ENCODE measurements around the gene MDGA2. TPM values are rescaled to one million over a fixed set of nuclear protein-coding genes. Genes with fewer than 3 reads are reported as not detected.

The MDGA2 gene
- total RNA-seq, 1 donor, result not detected

GRCh38 chr14:47008732-47009131 lies 666.7 kb downstream of the MDGA2 start:
- H3K4me3 ChIP-seq (ENCODE audit: low read depth, low read length), result no peak overlapping the region
- DNase-seq (ENCODE audit: low read depth), result no peak
- TF ChIP-seq, protein P1, sequence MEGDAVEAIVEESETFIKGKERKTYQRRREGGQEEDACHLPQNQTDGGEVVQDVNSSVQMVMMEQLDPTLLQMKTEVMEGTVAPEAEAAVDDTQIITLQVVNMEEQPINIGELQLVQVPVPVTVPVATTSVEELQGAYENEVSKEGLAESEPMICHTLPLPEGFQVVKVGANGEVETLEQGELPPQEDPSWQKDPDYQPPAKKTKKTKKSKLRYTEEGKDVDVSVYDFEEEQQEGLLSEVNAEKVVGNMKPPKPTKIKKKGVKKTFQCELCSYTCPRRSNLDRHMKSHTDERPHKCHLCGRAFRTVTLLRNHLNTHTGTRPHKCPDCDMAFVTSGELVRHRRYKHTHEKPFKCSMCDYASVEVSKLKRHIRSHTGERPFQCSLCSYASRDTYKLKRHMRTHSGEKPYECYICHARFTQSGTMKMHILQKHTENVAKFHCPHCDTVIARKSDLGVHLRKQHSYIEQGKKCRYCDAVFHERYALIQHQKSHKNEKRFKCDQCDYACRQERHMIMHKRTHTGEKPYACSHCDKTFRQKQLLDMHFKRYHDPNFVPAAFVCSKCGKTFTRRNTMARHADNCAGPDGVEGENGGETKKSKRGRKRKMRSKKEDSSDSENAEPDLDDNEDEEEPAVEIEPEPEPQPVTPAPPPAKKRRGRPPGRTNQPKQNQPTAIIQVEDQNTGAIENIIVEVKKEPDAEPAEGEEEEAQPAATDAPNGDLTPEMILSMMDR (IDR thresholded peaks at IDR 0.05; ENCODE audit: insufficient read depth, low read depth, low read length), result no peak

DNA sequence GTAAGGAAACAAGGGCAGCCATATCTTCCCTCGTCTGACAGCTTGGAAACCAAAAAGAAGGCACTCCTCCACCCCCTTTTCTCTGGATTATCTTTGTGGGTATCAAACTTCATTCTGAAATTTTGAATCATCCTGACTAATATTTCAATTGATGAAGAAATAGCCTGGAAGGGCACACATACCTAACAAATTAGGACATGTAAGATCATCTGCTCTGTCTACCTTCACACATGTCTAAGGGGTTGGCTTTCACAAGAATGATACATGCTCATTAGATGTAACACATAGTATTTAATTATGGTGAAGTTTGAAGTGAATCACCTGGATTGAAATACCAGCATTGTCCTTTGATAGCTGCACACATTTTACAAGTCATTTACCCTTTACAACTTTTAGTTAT lies 675.7 kb downstream of the MDGA2 start:
- DNase-seq (ENCODE audit: low read depth), result no peak
- no peak overlapping the region for H3K4me3 ChIP-seq (ENCODE audit: low read depth, low read length)
- TF ChIP-seq, protein P1 (IDR thresholded peaks at IDR 0.05; ENCODE audit: insufficient read depth, low read depth, low read length), result no peak

GRCh38 chr14:46989566-46989965 lies 685.8 kb downstream of the MDGA2 start:
- H3K4me3 ChIP-seq (ENCODE audit: low read depth, low read length), result no peak overlapping the region
- TF ChIP-seq, protein P1 (IDR thresholded peaks at IDR 0.05; ENCODE audit: insufficient read depth, low read depth, low read length), result no peak
- no peak for DNase-seq (ENCODE audit: low read depth)

- H3K4me3 ChIP-seq (ENCODE audit: low read depth, low read length), result no peak overlapping the region
- DNase-seq (ENCODE audit: low read depth), result no peak
- TF ChIP-seq, protein P1 (IDR thresholded peaks at IDR 0.05; ENCODE audit: insufficient read depth, low read depth, low read length), result no peak
These were observed 687.1 kb downstream of the MDGA2 start for GRCh38 chr14:46988312-46988711.

DNA sequence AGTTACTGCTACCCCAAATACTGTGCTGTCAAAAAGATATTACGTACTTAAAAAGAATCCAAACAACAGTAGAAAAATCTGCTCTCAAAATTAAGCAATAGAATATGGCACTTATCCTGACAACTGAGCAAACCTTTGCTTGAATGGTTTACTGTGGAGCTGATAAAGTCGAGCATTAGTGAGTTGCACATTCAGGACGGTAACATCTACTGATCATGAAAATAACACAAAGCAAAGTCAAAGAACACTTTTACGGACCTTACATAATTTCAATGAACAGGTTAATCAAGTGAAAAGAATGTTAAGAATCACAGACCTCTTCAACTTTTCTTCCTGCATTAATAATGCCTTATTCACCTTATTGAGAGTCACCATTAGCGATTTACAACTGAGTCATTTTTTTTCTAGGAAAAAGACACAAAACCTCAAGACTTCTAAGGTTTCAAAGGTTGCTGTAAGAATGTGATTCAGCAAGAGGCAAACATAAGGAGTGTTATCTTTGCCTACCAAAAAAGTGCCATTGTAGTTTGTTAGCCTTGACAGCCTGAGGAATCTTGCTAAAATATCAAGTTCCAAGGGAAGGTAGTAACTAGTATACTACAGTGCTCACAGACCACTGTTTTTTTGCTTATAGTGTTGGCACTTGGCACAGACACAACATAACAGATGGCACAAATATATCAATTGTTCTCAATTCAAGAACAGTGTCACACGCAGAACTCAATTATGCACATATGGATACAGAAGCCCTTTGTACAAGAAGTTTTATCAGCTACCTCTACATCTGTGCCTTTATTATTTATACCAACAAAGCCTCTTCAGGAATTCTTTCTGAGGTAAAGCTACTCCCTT lies 689.6 kb downstream of the MDGA2 start:
- no peak overlapping the region for H3K4me3 ChIP-seq (ENCODE audit: low read depth, low read length)
- TF ChIP-seq, protein P1 (IDR thresholded peaks at IDR 0.05; ENCODE audit: insufficient read depth, low read depth, low read length), result no peak
- DNase-seq (ENCODE audit: low read depth), result no peak

DNA sequence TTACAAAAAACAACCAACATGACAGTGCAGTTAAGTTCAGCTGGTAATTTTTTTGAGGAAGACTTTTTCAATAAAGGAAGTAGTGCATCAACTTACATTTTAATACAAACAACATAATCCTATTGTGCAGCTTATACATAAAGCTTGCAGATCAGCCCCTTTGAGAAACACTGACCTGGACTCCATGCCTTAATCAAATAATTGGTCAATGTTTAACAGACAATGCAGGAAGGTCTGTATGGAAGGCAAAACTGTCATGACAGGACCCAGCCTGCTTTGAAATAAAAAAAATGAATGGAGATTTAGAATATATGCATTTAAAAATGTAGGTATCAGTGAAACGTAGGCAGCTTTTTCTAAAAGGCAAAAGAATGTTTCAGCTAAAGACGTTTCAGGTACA lies 702.1 kb downstream of the MDGA2 start:
- TF ChIP-seq, protein P1 (IDR thresholded peaks at IDR 0.05; ENCODE audit: insufficient read depth, low read depth, low read length), result no peak
- no peak overlapping the region for H3K4me3 ChIP-seq (ENCODE audit: low read depth, low read length)
- no peak for DNase-seq (ENCODE audit: low read depth)
